ENCODE measurements around the gene DOC2B. TPM values are rescaled to one million over a fixed set of nuclear protein-coding genes. Genes with fewer than 3 reads are reported as not detected.

DOC2B gene
- total RNA-seq, 4 donors from 2014 or later: 5.3 to 45.6 (median 20.5) TPM

DNA sequence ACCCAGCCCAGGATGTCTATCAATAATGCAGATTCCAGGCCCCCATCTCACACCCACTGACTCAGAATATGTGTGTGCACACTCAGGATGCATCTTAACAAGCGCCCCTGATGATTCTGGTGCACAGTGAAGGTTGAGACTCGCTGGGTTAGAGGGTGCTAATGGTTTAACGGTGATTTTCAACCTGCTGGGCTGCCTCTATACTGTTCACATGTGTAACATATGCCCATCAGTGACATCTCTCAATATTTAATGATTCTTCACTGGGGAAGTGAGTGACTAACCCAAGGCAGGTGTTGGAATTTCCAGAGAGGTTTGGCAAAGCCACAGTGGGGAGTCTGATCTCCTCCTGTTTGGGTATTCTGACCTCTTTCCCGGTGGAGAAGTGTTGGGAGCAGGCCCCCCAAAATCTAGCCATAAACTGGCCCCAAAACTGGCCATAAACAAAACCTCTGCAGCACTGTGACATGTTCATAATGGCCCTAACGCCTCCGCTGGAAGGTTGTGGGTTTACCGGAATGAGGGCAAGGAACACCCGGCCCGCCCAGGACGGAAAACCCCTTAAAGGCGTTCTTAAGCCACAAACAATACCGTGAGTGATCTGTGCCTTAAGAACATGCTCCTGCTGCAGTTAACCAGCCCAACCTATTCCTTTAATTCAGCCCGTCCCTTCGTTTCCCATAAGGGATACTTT, 4.1 kb upstream of the DOC2B start:
- TF ChIP-seq, protein P1, sequence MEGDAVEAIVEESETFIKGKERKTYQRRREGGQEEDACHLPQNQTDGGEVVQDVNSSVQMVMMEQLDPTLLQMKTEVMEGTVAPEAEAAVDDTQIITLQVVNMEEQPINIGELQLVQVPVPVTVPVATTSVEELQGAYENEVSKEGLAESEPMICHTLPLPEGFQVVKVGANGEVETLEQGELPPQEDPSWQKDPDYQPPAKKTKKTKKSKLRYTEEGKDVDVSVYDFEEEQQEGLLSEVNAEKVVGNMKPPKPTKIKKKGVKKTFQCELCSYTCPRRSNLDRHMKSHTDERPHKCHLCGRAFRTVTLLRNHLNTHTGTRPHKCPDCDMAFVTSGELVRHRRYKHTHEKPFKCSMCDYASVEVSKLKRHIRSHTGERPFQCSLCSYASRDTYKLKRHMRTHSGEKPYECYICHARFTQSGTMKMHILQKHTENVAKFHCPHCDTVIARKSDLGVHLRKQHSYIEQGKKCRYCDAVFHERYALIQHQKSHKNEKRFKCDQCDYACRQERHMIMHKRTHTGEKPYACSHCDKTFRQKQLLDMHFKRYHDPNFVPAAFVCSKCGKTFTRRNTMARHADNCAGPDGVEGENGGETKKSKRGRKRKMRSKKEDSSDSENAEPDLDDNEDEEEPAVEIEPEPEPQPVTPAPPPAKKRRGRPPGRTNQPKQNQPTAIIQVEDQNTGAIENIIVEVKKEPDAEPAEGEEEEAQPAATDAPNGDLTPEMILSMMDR (IDR thresholded peaks at IDR 0.05; ENCODE audit: low read depth): no peak

DNA sequence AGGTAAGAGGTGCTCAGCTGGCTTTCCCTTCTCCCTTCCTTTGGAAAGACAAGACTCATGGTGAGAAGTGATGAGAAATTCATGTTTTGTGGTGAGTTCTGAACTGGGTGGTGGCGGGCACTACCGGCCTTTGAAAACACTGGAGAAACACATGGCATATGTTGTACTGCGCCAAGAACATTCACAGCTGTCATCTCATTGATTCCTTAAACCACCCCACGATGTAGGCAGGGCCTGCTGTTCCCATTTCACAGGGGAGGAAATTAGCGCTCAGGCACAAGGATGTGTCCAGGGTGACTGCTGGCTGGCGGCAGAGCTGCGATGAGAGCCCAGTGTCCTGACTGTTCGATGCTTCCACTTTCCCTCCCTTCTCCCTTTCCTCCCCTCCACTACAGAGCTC, 1.6 kb upstream of the DOC2B start:
- TF ChIP-seq, protein P1 (IDR thresholded peaks at IDR 0.05; ENCODE audit: low read depth): no peak

DNA sequence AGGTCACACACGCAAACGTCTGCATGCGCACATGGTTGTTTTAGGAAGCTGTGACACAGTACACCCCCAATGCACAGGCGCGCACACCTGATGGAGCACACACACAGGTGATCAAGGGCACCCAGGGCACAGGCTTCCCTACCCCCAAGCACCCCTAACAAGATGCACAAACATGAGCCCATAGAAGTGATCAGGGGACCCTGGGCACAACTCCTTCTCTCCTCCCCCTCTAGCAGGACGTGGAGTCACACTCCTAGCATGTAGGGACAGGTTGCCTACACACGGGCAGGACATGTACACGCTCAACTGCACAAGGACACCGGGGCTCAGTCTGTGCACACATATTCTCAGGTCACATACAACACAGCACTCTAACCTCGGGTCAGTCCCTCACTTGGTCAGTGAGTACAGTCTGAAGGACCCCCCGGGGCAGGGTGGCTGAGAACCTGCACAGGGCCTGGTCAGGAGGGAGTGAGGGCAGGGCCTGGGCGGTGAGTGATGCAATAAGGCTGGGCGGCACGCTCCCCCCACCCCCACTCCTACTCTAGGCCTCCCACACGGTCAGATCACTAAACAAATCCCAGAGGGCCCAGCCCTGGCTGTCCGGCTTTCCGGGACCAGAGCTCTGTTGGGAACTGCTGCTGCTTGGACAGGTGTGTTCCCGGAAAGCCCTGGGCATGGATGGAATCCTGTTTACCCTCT, 751 bp upstream of the DOC2B start:
- TF ChIP-seq, protein P1 (IDR thresholded peaks at IDR 0.05; ENCODE audit: low read depth): no peak

DNA sequence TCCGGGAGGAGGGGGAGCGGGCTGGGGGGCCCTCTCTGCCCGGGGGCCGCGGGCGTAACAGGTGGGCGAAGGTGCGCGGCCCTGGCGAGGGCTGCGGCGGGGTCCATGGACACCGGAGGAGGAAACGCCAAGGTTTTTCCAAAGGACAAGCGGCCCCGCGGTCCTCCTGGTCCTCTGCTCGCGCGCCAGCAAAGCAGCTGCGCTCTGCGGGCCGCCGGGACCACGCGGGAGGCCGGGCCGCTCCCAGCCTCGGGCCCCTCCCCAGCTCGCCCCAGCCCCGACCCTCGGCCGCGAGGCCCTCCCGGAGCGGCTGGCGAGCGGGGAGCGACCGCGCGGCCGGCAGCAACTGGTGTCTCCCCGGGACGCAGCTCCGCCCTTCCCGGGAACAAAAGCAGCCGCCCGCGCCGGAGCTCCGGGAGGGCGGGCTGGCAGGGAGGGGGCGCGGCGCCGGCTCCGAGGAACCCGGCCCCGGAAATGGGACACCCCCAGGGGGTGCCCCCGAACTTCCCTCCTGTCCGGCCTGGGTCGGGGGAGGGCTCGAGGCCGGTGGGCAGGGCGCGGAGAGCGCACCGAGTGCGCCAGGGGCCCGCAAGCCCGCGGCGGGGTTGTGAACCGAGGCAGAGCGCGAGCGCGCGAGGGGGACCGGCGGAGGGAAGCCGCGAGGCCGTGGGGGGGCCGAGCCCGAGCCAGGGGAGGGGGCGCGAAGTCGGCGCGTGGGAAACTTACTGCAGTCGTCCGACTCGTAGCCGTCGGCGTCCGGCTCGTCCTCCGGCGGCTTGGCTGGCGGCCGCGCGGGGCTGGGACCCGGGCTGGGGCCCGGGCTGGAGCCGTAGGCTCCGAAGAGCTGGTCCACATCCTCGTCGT, 837 bp downstream of the DOC2B start:
- TF ChIP-seq, protein P1 (IDR thresholded peaks at IDR 0.05; ENCODE audit: low read depth): no peak

DNA sequence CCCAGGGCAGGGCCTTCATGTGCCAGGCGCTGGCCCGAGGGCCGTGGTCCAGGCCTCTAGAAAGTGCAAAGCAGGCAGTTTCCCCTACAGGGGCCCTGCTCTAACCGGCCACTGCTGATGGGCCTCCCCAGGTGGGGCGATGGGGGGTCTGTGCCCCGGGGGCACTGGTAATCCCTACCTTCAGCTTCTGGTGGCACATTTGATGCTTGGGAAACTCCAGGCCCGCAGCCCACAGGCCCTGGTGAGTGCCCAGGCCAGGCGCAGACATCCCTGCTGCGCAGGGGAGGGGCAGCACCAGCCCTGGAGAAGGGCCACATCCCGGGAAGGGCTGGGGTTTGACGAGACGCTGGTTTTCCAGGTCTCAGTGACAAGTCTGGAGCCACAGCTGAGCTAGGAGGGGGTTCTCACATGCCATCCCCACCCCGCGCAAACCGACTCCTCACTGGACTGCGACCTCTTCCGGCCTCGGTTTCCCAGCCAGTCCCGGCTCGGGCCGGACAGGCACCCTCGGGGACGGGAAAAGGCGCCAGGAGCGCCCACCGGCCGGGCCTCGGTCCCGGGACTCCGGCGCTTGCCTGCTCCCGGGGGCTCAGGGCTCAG, 1.6 kb downstream of the DOC2B start:
- TF ChIP-seq, protein P1 (IDR thresholded peaks at IDR 0.05; ENCODE audit: low read depth): no peak

DNA sequence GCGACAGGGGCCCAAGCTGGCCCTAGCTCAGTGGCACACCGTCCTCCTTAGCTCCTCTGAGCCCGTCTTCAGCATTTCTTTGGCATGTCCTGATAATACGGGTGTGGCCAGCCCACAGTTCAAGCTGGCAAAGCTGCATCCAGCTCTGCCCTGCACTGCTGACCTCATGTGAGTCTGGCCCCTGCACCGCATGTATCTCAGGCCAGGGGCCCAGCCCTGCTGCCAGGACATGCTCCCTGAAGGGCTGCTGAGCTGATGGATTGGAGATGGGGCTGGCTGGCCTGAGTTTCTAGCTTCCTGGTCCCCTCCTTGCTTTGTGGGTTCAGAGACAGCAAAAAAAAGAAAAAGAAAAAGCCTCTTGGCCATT, 2.4 kb downstream of the DOC2B start:
- TF ChIP-seq, protein P1 (IDR thresholded peaks at IDR 0.05; ENCODE audit: low read depth): no peak

Measured in subcutaneous adipose tissue (tissue), 4 donors.